Activated naive CD4-positive, alpha-beta T cell treated with anti-CD3 and anti-CD28 coated beads, Interleukin-2, amount 50 U/mL, for 72 hours (primary cell): ENCODE data around the gene NOS3. TPM values are rescaled to one million over a fixed set of nuclear protein-coding genes. Genes with fewer than 3 reads are reported as not detected.

Experiments used
- ATAC-seq, 2 donors: fragments of 150-1000 bp; cut with Tn5 transposase; 2 replicates each; pipeline ENCODE4 v1.10.0; 2021; ENCODE audit warnings: mild to moderate bottlenecking in 2 of 2, moderate library complexity in 2 of 2
- DNase-seq, 2 donors: peaks; one replicate each; pipeline ENCODE4 v3.0.0; 2021 to 2022; ENCODE audit warnings: low spot score in 2 of 2
- H3K27ac Mint-ChIP-seq, 2 donors: one replicate each; pipeline ENCODE4 v1.8.0; 2022; ENCODE audit warnings: mild to moderate bottlenecking in 2 of 2, mixed read lengths in 2 of 2
- H3K36me3 Mint-ChIP-seq, 2 donors: one replicate each; pipeline ENCODE4 v1.8.0; 2022; ENCODE audit warnings: mixed read lengths in 2 of 2
- H3K9me3 Mint-ChIP-seq, 2 donors: one replicate each; pipeline ENCODE4 v1.8.0; 2022; ENCODE audit warnings: mixed read lengths in 2 of 2
- total RNA-seq, 2 donors: library from RNA; stranded (reverse); gene quantifications; one replicate each; pipeline ENCODE4 v1.2.3, GENCODE V29; 2022

Gene NOS3
- total RNA-seq, 2 donors from 2014 or later, result 1.8 to 12.7 TPM

DNA sequence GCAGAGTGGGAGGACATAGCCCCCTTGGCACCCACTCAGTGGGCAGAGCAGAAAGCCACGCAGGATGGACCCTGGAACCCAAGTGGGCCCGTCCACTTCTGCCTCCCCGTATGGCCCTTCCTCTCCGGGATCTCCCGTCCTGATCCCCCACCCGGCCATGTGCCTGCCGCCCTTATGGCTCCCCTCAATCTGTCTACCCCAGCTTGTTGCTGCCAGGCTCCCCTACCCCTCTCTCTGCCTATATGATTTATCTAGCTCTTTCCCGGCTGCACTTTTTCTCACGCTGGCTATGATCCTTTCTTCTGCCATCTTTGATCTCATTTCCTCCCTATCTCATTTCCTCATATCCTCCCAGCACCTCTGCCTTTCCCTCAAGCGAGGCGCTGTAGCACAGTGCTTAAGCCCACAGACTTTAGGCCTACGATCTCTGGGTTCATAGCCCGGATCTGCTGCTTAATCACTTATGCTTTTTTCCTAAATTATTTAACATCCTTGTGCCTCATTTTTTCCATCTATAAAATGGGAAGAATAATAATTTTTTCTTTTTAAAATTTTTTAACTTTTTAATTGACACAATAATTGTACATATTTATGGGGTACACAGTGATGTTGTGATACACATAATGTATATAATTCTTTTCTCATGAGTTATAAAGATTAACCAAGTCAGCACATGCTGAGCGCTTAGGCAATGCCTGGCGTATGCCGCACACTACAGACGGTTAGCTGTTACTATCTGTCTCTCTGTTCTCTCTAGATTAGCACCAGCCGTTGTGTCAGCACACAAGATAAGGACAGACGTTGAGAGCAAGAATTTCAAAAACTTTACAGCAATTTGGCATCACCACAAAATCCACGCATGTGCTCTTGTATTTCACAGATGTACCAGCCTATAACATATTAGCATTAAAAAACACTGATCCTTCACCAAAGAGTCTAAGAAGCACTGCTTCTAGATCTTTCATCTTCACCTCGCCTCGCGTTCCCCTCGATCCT lies 30.8 kb upstream of the NOS3 start:
- Mint-ChIP-seq H3K9me3 (no peaks in the 10 kb centered on the region), H3K36me3 (peaks cover 0 to 10% of the 10 kb centered on the region in 2 donors), H3K27ac (peak overlapping the region in 1 of 2 donors; percentile 62)
- ATAC-seq (peak in 1 of 2 donors; percentile 43), DNase-seq (no peak)

DNA sequence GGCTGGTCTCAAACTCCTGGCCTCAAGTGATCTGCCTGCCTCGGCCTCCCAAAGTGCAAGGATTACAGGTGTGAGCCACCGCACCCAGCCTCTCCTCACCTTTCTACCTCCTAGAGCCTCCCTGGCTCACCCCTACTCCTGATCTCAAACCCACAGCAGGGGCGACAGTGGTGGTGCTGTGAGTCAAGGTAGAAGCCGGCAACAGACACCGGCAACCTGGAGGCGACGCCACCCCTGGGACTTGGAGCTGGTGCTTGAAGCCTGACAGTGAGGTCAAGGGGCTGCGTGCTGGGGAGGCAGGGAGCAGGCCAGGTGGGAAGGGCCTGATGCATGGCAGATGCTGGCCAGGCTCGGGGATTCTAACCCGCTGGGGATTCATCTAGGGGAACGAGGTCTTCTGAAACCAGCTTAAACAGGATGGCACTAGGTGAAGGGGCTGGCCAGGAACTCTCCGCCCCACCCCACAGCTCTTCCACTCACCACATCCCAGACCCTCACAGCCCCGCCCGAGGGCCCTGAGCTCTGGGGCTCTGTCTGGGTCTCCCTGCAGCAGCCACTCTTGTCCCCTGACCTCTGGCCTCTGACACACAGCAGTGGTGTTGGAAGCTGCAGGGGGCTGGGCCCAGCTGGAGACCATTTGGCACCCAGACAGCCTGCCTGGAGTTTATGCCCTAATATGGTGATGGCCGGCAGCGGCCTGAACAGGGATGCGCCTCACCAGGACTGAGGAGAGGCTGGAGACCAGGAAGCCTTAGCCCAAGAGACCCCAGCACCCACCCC lies 29.1 kb upstream of the NOS3 start:
- H3K27ac Mint-ChIP-seq, result no peak overlapping the region
- DNase-seq, result no peak
- H3K36me3 Mint-ChIP-seq, result peaks cover 0 to 10% of the 10 kb centered on the region in 2 donors
- no peaks in the 10 kb centered on the region for H3K9me3 Mint-ChIP-seq
- no peak for ATAC-seq

DNA sequence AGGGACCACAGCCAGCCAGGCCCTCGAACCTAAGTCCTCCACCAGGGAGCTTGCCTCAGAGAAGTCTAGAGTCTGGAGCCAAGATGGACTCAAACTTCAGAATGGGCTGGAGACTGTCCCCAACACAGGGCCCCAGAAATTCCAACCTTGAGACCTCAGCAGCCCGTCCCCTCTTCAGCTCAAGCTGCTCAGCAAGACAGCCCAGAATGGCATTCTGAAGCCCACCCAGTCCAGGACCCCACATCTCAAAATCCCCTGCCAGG lies 28.6 kb upstream of the NOS3 start:
- H3K9me3 Mint-ChIP-seq, result no peaks in the 10 kb centered on the region
- H3K36me3 Mint-ChIP-seq, result peaks cover 0 to 9% of the 10 kb centered on the region in 2 donors
- DNase-seq, result no peak
- H3K27ac Mint-ChIP-seq, result no peak overlapping the region
- no peak for ATAC-seq

DNA sequence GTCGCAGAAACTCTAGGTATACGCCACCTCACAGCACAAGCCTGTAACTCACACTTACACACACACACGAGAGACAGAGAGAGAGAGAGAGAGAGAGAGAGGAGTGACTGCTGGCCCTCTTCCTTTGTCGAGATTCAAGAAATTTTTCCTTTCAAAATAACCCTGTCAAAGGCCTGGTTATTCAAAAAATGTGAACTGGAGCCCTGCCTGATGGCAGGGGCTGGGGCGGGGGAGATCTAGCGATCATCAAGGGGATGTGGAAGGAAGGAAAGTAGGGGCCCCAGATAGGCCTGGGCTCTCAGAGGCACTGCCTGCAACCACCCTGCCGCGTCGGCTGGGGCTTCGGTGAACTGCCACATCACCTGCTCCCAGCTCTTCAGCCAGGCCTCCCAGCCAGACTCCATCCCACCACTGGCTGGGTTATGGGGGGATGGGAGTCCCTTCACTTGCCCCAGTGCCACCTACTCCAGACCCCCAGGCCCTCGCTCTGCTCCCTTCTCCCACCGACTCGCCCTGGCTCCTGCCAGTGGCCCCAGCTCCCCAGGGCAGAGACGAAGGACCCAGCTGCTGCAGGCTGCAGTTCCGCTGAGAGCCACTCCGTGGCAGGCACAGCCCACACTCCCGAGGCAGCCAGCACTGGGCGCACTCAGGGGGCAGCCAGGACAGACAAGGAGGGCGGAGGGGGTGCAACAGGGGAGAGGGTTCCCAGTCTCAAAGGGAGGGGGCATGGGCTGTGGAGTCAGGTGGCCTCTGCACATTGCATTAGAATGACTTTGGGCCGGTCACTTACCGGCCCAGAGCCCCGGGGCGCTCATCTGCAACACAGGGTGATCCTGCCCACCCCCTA lies 28.0 kb upstream of the NOS3 start:
- ATAC-seq (peak; percentile 84 to 95), DNase-seq (peak in 1 of 2 donors; percentile 62)
- Mint-ChIP-seq H3K9me3 (no peaks in the 10 kb centered on the region), H3K27ac (peak overlapping the region in 1 of 2 donors; percentile 12), H3K36me3 (peaks cover 0 to 4% of the 10 kb centered on the region in 2 donors)

DNA sequence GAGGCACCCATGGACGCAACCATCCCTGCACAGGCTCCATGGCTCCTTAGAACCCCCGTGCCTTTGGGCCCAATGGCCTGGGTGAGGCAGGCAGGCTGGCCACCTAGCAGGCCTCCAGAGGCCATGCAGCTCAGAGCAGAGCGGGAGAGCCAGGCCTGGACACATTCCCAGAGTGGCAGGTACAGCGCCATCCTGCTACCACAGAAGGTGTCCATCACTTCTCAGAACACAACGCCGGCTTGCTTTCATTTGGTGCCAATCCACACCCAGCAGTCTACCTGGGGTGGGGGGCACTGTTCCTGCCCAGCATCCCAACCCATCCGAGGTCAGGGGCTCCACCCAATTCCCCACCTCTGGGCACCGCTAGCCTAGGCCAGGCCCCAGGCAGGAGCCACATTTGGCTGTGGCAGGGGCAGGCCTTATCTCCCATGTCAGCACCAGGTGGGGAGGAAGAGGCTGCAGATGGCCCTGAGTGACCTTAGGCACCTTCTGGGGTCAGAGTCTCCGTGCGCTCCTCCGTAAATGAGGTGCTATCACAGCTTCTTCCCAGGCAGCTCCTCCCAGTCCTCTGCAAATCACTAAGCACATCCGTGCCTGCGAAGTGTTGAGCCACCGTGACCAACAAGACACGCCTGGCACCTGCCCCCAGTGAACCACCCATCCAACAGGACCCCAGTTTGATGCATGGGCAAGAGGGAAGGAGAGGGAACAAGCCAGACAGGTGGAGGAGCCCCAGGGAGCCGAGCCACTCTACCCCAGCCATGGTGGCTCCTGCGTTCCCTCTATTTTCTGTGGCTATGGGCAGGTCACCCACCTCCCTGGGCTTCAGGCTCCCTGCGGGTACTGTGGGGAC lies 26.9 kb upstream of the NOS3 start:
- H3K36me3 Mint-ChIP-seq, result no peaks in the 10 kb centered on the region
- no peak for DNase-seq
- no peak overlapping the region for H3K27ac Mint-ChIP-seq
- ATAC-seq, result no peak
- no peaks in the 10 kb centered on the region for H3K9me3 Mint-ChIP-seq

DNA sequence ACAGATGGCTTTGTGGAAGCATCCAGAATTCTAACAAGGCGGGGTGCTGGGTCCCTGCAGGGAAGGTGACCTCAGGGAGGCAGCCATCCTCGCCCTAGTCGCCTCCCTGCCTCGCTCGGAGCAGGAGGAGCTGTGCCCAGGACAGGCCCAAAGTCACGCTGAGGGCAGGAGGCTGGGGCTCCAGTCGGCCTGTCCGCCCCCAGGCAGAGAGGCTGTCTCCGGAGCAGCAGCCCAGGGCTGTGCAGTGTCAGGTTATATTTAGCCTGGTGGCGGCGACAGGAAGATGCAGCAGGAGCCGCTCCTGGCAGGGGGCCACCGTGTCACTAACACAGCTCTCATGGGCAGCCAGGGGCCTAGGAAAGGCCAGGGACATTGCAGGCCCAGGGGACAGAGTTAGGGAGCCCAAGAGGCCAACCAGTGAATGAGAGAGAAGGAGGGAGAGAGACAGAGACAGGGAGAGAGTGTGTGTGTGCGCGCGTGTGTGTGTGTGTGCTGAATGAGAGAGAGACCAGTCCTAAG lies 26.2 kb upstream of the NOS3 start:
- ATAC-seq, result no peak

DNA sequence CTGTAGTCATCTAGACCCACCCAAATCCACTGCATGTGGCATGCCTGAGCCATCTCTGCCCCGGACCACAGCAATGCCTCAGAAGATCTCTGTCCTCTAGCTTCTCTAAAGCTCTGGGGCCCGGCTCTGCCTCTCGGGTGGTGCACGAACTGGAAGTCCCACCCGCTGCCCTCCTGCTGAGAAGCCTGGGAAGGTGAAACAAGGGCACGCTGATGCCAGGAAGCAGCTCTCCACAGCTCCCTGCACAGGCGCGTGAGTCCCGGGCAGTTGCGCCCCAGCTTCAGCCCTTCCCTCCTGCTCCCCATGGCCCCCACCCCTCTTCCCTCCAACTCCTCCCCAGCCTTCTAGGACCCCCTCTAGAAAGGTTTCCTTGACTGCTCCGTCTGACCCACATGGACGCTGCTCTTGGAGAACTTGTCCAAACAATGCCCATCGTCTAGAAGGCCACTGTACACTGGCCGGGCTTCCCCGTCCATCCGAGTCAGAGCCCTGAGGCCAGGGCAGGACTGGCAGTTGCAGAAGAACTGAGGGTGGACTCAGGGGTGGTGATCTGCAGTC lies 25.5 kb upstream of the NOS3 start:
- no peaks in the 10 kb centered on the region for H3K36me3 Mint-ChIP-seq
- no peak for ATAC-seq
- no peaks in the 10 kb centered on the region for H3K9me3 Mint-ChIP-seq
- no peak for DNase-seq
- no peak overlapping the region for H3K27ac Mint-ChIP-seq

More for the DNA sequence above, 26.2 kb upstream of the NOS3 start:
- H3K9me3 Mint-ChIP-seq, result no peaks in the 10 kb centered on the region
- no peak for DNase-seq
- H3K36me3 Mint-ChIP-seq, result no peaks in the 10 kb centered on the region
- H3K27ac Mint-ChIP-seq, result no peak overlapping the region

DNA sequence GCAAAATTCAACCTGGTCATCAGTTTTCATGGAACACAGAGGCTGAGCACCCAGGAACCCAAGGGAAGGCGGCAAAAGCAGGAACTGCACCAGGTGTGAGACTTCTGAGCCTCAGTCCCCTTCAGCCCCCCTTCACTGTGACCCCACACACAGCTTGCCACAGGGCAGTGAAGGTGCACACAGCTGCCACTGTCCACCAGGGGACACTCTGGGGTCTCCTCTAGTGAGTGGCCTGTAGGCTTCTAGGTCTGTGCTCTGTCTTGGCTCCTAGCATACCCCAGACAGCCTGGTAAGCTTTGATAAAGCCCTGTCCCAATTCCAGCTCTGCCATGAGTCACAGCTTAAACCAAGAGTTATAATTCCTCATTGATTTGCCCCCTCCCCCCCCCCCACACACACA lies 24.8 kb upstream of the NOS3 start:
- DNase-seq, result no peak
- no peak for ATAC-seq
- no peak overlapping the region for H3K27ac Mint-ChIP-seq
- H3K36me3 Mint-ChIP-seq, result no peaks in the 10 kb centered on the region
- no peaks in the 10 kb centered on the region for H3K9me3 Mint-ChIP-seq

DNA sequence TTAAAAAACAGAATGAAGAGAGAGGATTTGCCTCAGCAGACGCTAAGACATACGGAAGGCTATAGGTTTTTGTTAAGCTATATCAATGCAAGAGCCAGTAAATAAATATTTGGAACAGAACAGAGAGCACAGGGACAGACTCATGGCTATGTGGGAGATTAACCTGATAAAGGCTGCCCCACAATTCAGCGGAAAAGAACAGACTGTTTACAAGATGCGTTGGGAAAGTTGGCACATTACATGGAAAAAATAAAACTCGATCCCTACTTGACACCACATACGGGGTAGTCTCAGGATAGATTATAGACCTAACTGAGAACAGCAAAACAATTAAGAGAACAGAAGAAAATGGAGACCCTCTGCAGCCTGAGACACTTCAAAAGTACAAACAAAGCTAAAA lies 23.5 kb upstream of the NOS3 start:
- H3K9me3 Mint-ChIP-seq, result no peaks in the 10 kb centered on the region
- H3K27ac Mint-ChIP-seq, result no peak overlapping the region
- no peaks in the 10 kb centered on the region for H3K36me3 Mint-ChIP-seq
- ATAC-seq, result no peak
- no peak for DNase-seq

DNA sequence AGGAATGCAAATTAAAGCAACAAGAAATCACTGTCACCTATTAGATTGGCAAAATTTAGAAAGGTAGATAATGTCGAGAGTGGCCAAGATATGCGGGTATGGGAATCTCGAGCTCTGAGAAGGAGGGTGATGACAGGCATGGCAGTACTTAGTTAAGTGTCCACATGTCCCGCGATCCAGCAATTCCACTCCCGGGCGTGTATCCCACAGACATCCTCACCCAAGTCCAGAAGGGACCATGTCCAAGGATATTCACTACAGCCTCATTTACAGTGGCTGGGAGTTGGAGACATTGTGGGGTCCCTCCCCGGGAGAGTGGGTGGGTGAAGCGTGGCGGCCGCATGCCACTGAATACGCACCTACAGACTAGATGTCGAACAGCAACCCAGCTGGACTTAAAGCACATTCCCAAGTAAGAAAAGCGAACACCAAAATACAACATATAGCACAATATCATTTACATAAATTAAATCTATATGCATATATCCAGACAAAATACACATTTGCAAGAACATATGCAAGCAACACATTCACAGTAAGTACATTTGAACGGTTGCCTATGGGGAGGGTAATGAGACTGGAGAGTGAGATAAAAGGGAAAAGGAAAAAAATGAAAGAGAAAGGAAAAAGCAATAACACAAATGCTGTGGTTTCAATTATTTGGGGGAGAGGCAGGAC lies 22.6 kb upstream of the NOS3 start:
- ATAC-seq (no peak), DNase-seq (no peak)
- Mint-ChIP-seq H3K27ac (no peak overlapping the region), H3K9me3 (no peaks in the 10 kb centered on the region), H3K36me3 (no peaks in the 10 kb centered on the region)

DNA sequence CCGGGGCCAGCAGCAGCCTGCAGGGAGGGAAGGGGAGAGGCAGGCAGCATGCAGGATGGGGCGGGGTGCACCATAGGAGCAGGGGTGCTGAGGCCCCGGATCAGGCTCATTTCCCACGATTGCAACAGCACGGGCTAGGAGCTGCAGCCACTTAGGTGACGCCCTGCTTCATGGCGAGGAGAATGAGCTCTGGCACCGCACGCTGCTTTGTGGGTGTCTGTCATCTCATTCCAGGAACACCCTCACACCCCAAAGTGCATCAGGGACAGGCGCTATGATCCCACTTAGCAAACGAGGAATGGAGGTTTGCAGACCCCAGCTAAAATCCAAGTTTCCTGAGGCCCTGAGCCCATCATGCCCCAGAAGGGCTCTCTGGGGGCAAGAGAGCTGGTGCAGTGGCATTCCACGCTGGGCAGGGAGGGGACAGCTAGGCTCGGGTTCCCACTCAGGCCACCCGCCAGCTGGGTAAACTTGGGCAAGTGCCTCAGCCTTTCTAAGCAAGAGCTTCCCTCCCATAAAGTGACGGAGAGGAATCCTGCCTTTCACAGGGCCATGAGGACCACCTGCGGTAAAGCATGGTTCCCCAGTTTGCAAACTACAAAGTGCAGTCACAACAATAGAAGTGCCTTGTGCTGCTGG lies 22.0 kb upstream of the NOS3 start:
- no peaks in the 10 kb centered on the region for H3K9me3 Mint-ChIP-seq
- DNase-seq (no peak), ATAC-seq (no peak)
- H3K27ac Mint-ChIP-seq, result no peak overlapping the region
- no peaks in the 10 kb centered on the region for H3K36me3 Mint-ChIP-seq

DNA sequence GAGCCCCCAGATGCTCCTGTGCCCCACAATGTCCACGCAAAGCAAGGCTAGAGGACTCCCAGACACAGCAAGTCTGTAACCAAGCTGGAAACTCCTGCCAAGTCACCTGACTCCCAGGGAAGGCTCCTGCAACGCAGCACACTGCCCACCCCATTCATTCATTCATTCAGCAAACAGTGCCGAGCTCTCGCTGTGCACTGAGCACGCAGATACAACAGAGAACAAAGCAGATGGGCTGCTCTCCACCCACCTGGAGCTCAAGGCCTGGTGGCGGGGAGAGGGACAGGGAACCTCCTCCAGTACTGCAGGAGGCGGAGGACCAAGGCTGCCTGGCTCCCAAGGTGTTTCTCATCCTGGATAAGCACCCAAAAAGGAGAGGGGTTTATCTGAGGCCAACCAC lies 21.3 kb upstream of the NOS3 start:
- H3K27ac Mint-ChIP-seq, result no peak overlapping the region
- H3K9me3 Mint-ChIP-seq, result no peaks in the 10 kb centered on the region
- no peaks in the 10 kb centered on the region for H3K36me3 Mint-ChIP-seq
- no peak for ATAC-seq
- DNase-seq, result no peak

DNA sequence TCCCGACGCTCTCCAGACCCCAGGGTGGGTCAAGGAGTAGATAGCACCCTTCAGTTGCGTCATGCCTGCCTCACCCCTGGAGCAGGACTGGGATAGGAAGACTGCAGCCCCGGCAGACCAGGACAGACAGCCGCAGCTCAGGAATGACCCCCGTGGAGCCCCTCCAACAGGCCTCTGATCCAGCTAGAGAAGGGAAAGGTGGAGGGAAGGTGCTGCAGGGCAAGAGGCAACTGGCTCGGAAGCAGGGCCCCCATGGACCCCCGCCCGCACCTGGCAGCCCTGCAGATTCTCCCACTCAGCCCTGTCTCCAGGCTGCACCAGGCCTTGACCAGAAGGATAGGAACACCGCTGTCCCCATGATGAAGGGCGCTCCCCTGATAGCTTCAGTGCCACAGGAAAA lies 20.4 kb upstream of the NOS3 start:
- no peak for ATAC-seq
- DNase-seq, result no peak
- no peak overlapping the region for H3K27ac Mint-ChIP-seq
- H3K36me3 Mint-ChIP-seq, result no peaks in the 10 kb centered on the region
- H3K9me3 Mint-ChIP-seq, result no peaks in the 10 kb centered on the region

DNA sequence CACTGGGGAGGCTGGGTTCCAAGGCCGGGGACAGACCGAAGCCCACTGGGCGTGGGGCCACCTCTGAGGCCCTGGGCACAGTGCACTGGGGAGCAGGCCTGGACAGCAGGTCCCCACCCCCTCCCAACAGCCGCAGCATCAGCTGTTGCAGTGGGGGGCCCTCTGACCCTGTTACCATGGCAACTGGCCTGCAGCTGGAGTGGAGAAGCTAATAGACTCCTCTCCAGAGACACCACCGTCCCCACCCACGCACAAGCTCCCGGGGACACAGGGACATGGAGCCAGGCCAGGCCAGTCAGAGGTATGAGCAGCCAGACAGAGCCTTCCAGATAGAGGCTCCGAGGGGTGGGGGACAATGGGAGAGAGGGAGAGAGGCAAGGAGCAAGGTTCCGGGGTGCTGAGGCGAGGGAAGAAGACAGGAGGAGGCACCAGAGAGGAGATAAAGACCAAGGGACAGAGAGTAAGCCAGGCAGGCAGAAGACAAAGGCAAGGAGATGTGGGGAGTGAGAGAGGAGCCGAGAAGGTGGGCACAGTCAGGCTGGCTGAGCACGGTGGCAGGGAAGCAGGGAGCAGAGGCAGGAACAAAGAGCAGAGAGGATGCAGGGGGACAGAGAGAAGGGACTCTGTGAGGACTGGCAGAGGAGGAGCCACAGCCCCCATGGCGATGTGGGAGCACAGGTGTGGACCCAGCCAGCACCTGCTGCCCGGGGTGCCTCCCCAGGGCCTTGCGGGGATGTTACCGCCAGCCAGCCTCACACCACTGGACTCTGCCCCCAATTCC lies 19.4 kb upstream of the NOS3 start:
- no peaks in the 10 kb centered on the region for H3K36me3 Mint-ChIP-seq
- no peak for DNase-seq
- no peak overlapping the region for H3K27ac Mint-ChIP-seq
- no peak for ATAC-seq
- H3K9me3 Mint-ChIP-seq, result no peaks in the 10 kb centered on the region
